ENCODE measurements around the gene HDGFL1. TPM values are rescaled to one million over a fixed set of nuclear protein-coding genes. Genes with fewer than 3 reads are reported as not detected.

Gene HDGFL1
- total RNA-seq, 1 experiment from 2014 or later = not detected

- DNase-seq = no peak
- H3K9me3 ChIP-seq (ENCODE audit: low read length) = peaks cover 9% of the 10 kb centered on the region
- no peaks in the 10 kb centered on the region for H3K4me1 ChIP-seq (ENCODE audit: low read length)
- H3K36me3 ChIP-seq (ENCODE audit: insufficient read depth, low read length) = no peaks in the 10 kb centered on the region
- H3K79me2 ChIP-seq (ENCODE audit: low read length) = no peaks in the 10 kb centered on the region
- H3K4me2 ChIP-seq (ENCODE audit: low read depth, low read length, poor library complexity, severe bottlenecking) = no peak overlapping the region
- no peak overlapping the region for H2AFZ ChIP-seq (ENCODE audit: low read length)
- no peaks in the 10 kb centered on the region for H3K27me3 ChIP-seq (ENCODE audit: low read length)
- H3K9me2 ChIP-seq (replicated peaks; ENCODE audit: insufficient read depth, low read length) = no peaks in the 10 kb centered on the region
- no peak overlapping the region for H3K4me3 ChIP-seq (ENCODE audit: low read length)
- no peak overlapping the region for H3K27ac ChIP-seq (ENCODE audit: low read length)
- no peaks in the 10 kb centered on the region for H4K20me1 ChIP-seq (ENCODE audit: insufficient read depth, low read depth, low read length)
- H3K9ac ChIP-seq (ENCODE audit: low read length) = no peak overlapping the region
These were observed 45.2 kb downstream of the HDGFL1 start for GRCh38 chr6:22614547-22614946.

DNA sequence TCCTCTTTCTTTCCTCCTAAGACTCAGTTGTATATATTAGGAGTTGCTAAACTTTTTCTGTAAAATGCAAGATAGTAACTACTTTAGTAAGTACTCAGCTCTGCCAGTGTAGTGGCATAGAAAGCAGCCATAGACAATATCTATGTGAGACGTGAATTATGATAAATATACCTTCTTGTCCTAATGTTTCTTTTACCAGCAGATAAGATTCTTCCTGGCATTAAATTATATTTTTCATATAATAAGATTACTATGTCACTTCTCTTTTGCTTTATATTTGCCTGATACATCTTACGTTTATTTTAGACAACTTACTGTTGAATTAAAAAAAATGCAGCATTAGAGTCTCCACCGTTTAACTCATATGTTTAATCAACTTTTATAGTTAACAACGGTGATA, 51.7 kb downstream of the HDGFL1 start:
- Histone ChIP-seq H3K9me3 (ENCODE audit: low read length) (no peaks in the 10 kb centered on the region; the same call in 1 of the 2 replicates), H3K27ac (ENCODE audit: low read length) (no peak overlapping the region), H3K4me1 (ENCODE audit: low read length) (no peaks in the 10 kb centered on the region), H3K4me3 (ENCODE audit: low read length) (no peak overlapping the region), H3K27me3 (ENCODE audit: low read length) (no peaks in the 10 kb centered on the region), H3K4me2 (ENCODE audit: low read depth, low read length, poor library complexity, severe bottlenecking) (no peak overlapping the region), H3K9me2 (replicated peaks; ENCODE audit: insufficient read depth, low read length) (no peaks in the 10 kb centered on the region), H3K79me2 (ENCODE audit: low read length) (no peaks in the 10 kb centered on the region), H4K20me1 (ENCODE audit: insufficient read depth, low read depth, low read length) (no peaks in the 10 kb centered on the region), H3K36me3 (ENCODE audit: insufficient read depth, low read length) (no peaks in the 10 kb centered on the region), H2AFZ (ENCODE audit: low read length) (no peak overlapping the region), H3K9ac (ENCODE audit: low read length) (no peak overlapping the region)
- DNase-seq = no peak

Measured in Karpas-422 (cell line).